H9 (cell line): ENCODE data around the gene CDH22. TPM values are rescaled to one million over a fixed set of nuclear protein-coding genes. Genes with fewer than 3 reads are reported as not detected.

Source experiments
- DNase-seq: peaks from one replicate; pipeline ENCODE4 v3.0.0-alpha.2; 2017
- H2AFZ ChIP-seq: one replicate; pipeline ENCODE4 v1.6.1; 2013; ENCODE audit warnings: mild to moderate bottlenecking, low read length, control low read depth, moderate library complexity
- H2AK5ac ChIP-seq: 2 replicates; pipeline ENCODE4 v1.6.1; 2013; ENCODE audit warnings: low read length, control low read depth, mixed read lengths; ENCODE audit not compliant: insufficient read length
- H2BK120ac ChIP-seq: one replicate; pipeline ENCODE4 v1.6.1; 2013; ENCODE audit warnings: low read depth, mild to moderate bottlenecking, low read length, control low read depth, inconsistent platforms; ENCODE audit not compliant: poor library complexity, severe bottlenecking
- H2BK12ac ChIP-seq: 2 replicates; pipeline ENCODE4 v1.6.1; 2013; ENCODE audit warnings: low read length, control low read depth, mixed read lengths, low read depth; ENCODE audit not compliant: insufficient read length
- H2BK15ac ChIP-seq: 2 replicates; pipeline ENCODE4 v1.6.1; 2013; ENCODE audit warnings: low read depth, low read length, control low read depth
- H2BK20ac ChIP-seq: one replicate; pipeline ENCODE4 v1.6.1; 2013; ENCODE audit warnings: low read depth, mild to moderate bottlenecking, low read length, control low read depth, inconsistent platforms; ENCODE audit not compliant: poor library complexity, severe bottlenecking
- H2BK5ac ChIP-seq: 2 replicates; pipeline ENCODE4 v1.6.1; 2013; ENCODE audit warnings: low read length, control low read depth, mixed read lengths; ENCODE audit not compliant: insufficient read length
- H3K14ac ChIP-seq: 2 replicates; pipeline ENCODE4 v1.6.1; 2013; ENCODE audit warnings: low read length, control low read depth; ENCODE audit not compliant: insufficient read depth
- H3K18ac ChIP-seq: 2 replicates; pipeline ENCODE4 v1.6.1; 2013; ENCODE audit warnings: low read depth, mild to moderate bottlenecking, mixed read lengths, low read length, control low read depth; ENCODE audit not compliant: insufficient read length
- H3K23ac ChIP-seq: 2 replicates; pipeline ENCODE4 v1.6.1; 2013; ENCODE audit warnings: low read length, control low read depth, mixed read lengths, low read depth; ENCODE audit not compliant: insufficient read length
- H3K23me2 ChIP-seq: 2 replicates; pipeline ENCODE4 v1.6.1; 2013; ENCODE audit warnings: low read depth, mild to moderate bottlenecking, mixed read lengths, low read length, control low read depth; ENCODE audit not compliant: insufficient read length, poor library complexity, severe bottlenecking
- H3K27ac ChIP-seq: 2 replicates; pipeline ENCODE4 v1.5.1; 2013; ENCODE audit warnings: low read length, control low read depth, mixed read lengths, low read depth; ENCODE audit not compliant: insufficient read length
- H3K27me3 ChIP-seq: 2 replicates; pipeline ENCODE4 v1.6.1; 2013; ENCODE audit warnings: low read length, control low read depth, inconsistent platforms; ENCODE audit not compliant: insufficient read depth
- H3K4ac ChIP-seq: 2 replicates; pipeline ENCODE4 v1.6.1; 2013; ENCODE audit warnings: low read depth, mild to moderate bottlenecking, control low read depth, inconsistent platforms, low read length, moderate library complexity
- H3K4me1 ChIP-seq: 2 replicates; pipeline ENCODE4 v1.6.1; 2013; ENCODE audit warnings: low read length, control low read depth, inconsistent platforms; ENCODE audit not compliant: insufficient read depth
- H3K4me2 ChIP-seq: 2 replicates; pipeline ENCODE4 v1.6.1; 2013; ENCODE audit warnings: low read length, control low read depth, mixed read lengths; ENCODE audit not compliant: insufficient read length, insufficient read depth
- H3K56ac ChIP-seq: 2 replicates; pipeline ENCODE4 v1.6.1; 2013; ENCODE audit warnings: low read depth, mild to moderate bottlenecking, mixed read lengths, low read length, control low read depth; ENCODE audit not compliant: insufficient read length
- H3K79me1 ChIP-seq: 2 replicates; pipeline ENCODE4 v1.6.1; 2013; ENCODE audit warnings: low read depth, mild to moderate bottlenecking, moderate library complexity, low read length, control low read depth, inconsistent platforms; ENCODE audit not compliant: insufficient read depth, poor library complexity, severe bottlenecking
- H3K79me2 ChIP-seq: 2 replicates; pipeline ENCODE4 v1.6.1; 2013; ENCODE audit warnings: low read length, control low read depth, inconsistent platforms; ENCODE audit not compliant: insufficient read depth
- H3K9ac ChIP-seq: 2 replicates; pipeline ENCODE4 v1.6.1; 2013; ENCODE audit warnings: low read length, control low read depth, mixed read lengths; ENCODE audit not compliant: insufficient read length; ENCODE audit errors: extremely low read depth
- H3K9me3 ChIP-seq: one replicate; pipeline ENCODE4 v1.6.1; 2013; ENCODE audit warnings: low read depth, low read length, inconsistent platforms; ENCODE audit not compliant: control insufficient read depth
- H3T11ph ChIP-seq: one replicate; pipeline ENCODE4 v1.6.1; 2013; ENCODE audit warnings: mild to moderate bottlenecking, low read length, control low read depth, inconsistent platforms
- H4K20me1 ChIP-seq: one replicate; pipeline ENCODE4 v1.6.1; 2013; ENCODE audit not compliant: control insufficient read depth, insufficient read length, insufficient read depth
- H4K5ac ChIP-seq: 2 replicates; pipeline ENCODE4 v1.6.1; 2013; ENCODE audit warnings: low read depth, mild to moderate bottlenecking, mixed read lengths, low read length, control low read depth; ENCODE audit not compliant: insufficient read length
- H4K8ac ChIP-seq: replicated peaks from 2 replicates; pipeline ENCODE4 v1.6.1; 2013; ENCODE audit warnings: low read length, control low read depth, mixed read lengths, low read depth; ENCODE audit not compliant: insufficient read length
- H4K91ac ChIP-seq: 2 replicates; pipeline ENCODE4 v1.6.1; 2013; ENCODE audit warnings: low read depth, mild to moderate bottlenecking, moderate library complexity, mixed read lengths, low read length, control low read depth; ENCODE audit not compliant: insufficient read length
- H3K27ac Mint-ChIP-seq, 3 experiments: 2 replicates in 2 of 3; 3 replicates in 1 of 3; pipeline ENCODE4 v1.8.0; 2020 to 2021; ENCODE audit warnings: mixed read lengths in 3 of 3, mild to moderate bottlenecking in 1 of 3, moderate library complexity in 1 of 3
- H3K27me3 Mint-ChIP-seq: 2 replicates; pipeline ENCODE4 v1.8.0; 2021; ENCODE audit warnings: low read depth, mild to moderate bottlenecking, moderate library complexity, mixed read lengths
- H3K36me3 Mint-ChIP-seq, 3 experiments: 2 replicates in 2 of 3; 3 replicates in 1 of 3; pipeline ENCODE4 v1.8.0; 2020 to 2021; ENCODE audit warnings: low read depth in 3 of 3, mixed read lengths in 3 of 3; ENCODE audit not compliant: insufficient read depth in 1 of 3
- H3K4me1 Mint-ChIP-seq, 2 experiments: 2 replicates each; pipeline ENCODE4 v1.8.0; 2020; ENCODE audit warnings: mixed read lengths in 2 of 2
- H3K4me3 Mint-ChIP-seq, 2 experiments: 2 replicates in 1 of 2; 3 replicates in 1 of 2; pipeline ENCODE4 v1.8.0; 2020 to 2021; ENCODE audit warnings: mild to moderate bottlenecking in 2 of 2, mixed read lengths in 2 of 2, moderate library complexity in 1 of 2
- H3K9me3 Mint-ChIP-seq, 2 experiments: 2 replicates in 1 of 2; 3 replicates in 1 of 2; pipeline ENCODE4 v1.8.0; 2020; ENCODE audit warnings: mild to moderate bottlenecking in 2 of 2, mixed read lengths in 2 of 2, moderate library complexity in 1 of 2
- WGBS: extraction: QIAGEN DNeasy Blood & Tissue Kit; methylation state at CpG from one replicate; pipeline ENCODE4 v1.1.7; 2013; ENCODE audit warnings: missing lambda C conversion rate, low lambda C conversion rate, mixed read lengths; ENCODE audit not compliant: insufficient read length; ENCODE audit errors: extremely low coverage; 5-methylcytosine and 5-hydroxymethylcytosine counted together
- total RNA-seq: library from RNA; stranded (reverse); gene quantifications from 2 replicates; pipeline ENCODE4 v1.2.1, GENCODE V29; 2021
- TF ChIP-seq, protein P1 (sequence below): fragments of 200-600 bp; sonication (generic); conservative IDR thresholded peaks from 3 replicates; pipeline ENCODE4 v1.8.0; 2021; ENCODE audit warnings: antibody characterized with exemption, mild to moderate bottlenecking

The CDH22 gene
- total RNA-seq, 1 experiment from 2014 or later = not detected

DNA sequence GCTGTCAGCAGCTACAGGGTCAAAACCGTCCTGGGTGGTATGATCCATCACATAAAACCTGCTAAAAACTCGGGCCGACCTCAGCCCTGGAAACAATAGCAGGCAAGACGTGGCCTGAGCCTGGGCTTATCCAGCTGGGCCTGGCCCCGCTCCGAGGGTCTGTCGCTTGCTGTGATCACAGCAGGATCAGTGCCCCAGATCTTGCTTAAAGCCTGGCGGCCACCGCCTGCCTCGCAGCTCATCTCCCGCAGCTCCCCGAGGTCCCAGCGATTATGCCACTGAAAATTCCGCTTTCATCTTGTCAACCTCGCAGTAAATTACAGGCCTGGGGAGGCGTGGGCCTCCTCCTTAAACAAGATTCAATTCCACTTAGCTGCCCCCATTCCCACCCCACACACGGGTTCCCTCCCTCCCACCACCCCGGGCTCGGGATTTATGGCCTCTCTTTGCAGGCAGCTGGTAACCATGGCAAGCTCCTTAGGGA lies 40.1 kb downstream of the CDH22 start:
- no peak overlapping the region for H2AK5ac ChIP-seq
- H3K79me2 ChIP-seq = no peaks in the 10 kb centered on the region
- no peak overlapping the region for H3K18ac ChIP-seq
- DNase-seq = no peak
- no peak overlapping the region for H4K91ac ChIP-seq
- H3K14ac ChIP-seq = no peak overlapping the region
- H2AFZ ChIP-seq = no peak overlapping the region
- H3K23me2 ChIP-seq = no peaks in the 10 kb centered on the region
- Mint-ChIP-seq H3K4me3 (no peak overlapping the region), H3K27me3 (peaks cover 28% of the 10 kb centered on the region), H3K4me1 (peaks cover 5 to 20% of the 10 kb centered on the region in 2 experiments; a peak in 3 of 4 replicates), H3K9me3 (peaks cover 0 to 6% of the 10 kb centered on the region in 2 experiments; a peak in 3 of 5 replicates), H3K27ac (no peak overlapping the region), H3K36me3 (no peaks in the 10 kb centered on the region)
- H2BK20ac ChIP-seq = no peak overlapping the region
- H3K23ac ChIP-seq = no peak overlapping the region
- H4K8ac ChIP-seq = no peak overlapping the region
- no peak overlapping the region for H3K9ac ChIP-seq
- H2BK12ac ChIP-seq = no peak overlapping the region
- no peaks in the 10 kb centered on the region for H3K4me1 ChIP-seq
- WGBS = no CpG with 5 or more reads among the region's 19 CpGs
- no peak overlapping the region for H2BK120ac ChIP-seq
- no peaks in the 10 kb centered on the region for H3K9me3 ChIP-seq
- H3K27ac ChIP-seq = no peak overlapping the region
- H2BK5ac ChIP-seq = no peak overlapping the region
- no peaks in the 10 kb centered on the region for H3K27me3 ChIP-seq
- H3T11ph ChIP-seq = no peak overlapping the region
- no peak overlapping the region for H2BK15ac ChIP-seq
- no peak overlapping the region for H3K56ac ChIP-seq
- H3K79me1 ChIP-seq = no peaks in the 10 kb centered on the region
- H3K4me2 ChIP-seq = no peak overlapping the region
- no peak overlapping the region for H4K5ac ChIP-seq
- no peak overlapping the region for H3K4ac ChIP-seq
- peaks cover 3% of the 10 kb centered on the region for H4K20me1 ChIP-seq
- TF ChIP-seq, protein P1, sequence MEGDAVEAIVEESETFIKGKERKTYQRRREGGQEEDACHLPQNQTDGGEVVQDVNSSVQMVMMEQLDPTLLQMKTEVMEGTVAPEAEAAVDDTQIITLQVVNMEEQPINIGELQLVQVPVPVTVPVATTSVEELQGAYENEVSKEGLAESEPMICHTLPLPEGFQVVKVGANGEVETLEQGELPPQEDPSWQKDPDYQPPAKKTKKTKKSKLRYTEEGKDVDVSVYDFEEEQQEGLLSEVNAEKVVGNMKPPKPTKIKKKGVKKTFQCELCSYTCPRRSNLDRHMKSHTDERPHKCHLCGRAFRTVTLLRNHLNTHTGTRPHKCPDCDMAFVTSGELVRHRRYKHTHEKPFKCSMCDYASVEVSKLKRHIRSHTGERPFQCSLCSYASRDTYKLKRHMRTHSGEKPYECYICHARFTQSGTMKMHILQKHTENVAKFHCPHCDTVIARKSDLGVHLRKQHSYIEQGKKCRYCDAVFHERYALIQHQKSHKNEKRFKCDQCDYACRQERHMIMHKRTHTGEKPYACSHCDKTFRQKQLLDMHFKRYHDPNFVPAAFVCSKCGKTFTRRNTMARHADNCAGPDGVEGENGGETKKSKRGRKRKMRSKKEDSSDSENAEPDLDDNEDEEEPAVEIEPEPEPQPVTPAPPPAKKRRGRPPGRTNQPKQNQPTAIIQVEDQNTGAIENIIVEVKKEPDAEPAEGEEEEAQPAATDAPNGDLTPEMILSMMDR = no peak
